Suprapubic skin (tissue), 4 donors: ENCODE measurements around the gene CCDC9B. TPM values are rescaled to one million over a fixed set of nuclear protein-coding genes. Genes with fewer than 3 reads are reported as not detected.

ENCODE experiments used
- DNase-seq, 2 donors: peaks; one replicate each; pipeline ENCODE4 v3.0.0-alpha.2; 2019; ENCODE audit warnings: low spot score in 2 of 2
- H3K27ac ChIP-seq: fragments of 200-600 bp; sonication (generic); one replicate; pipeline ENCODE4 v1.5.1; 2019
- H3K27me3 ChIP-seq: fragments of 200-600 bp; sonication (generic); one replicate; pipeline ENCODE4 v1.5.1; 2019
- H3K36me3 ChIP-seq: fragments of 200-600 bp; sonication (generic); one replicate; pipeline ENCODE4 v1.5.1; 2019
- H3K4me1 ChIP-seq: fragments of 200-600 bp; sonication (generic); one replicate; pipeline ENCODE4 v1.5.1; 2019
- H3K4me3 ChIP-seq: fragments of 200-600 bp; sonication (generic); one replicate; pipeline ENCODE4 v1.5.1; 2019; ENCODE audit warnings: mild to moderate bottlenecking
- H3K9me3 ChIP-seq: fragments of 200-600 bp; sonication (generic); one replicate; pipeline ENCODE4 v1.5.1; 2019
- CTCF ChIP-seq, 2 donors: fragments of 200-600 bp in 1 of 2; fragments of 450-650 bp in 1 of 2; sonication (generic) in 1 of 2; IDR thresholded peaks; one replicate each; pipeline ENCODE4 v1.5.1; 2016 to 2019; ENCODE audit warnings: antibody characterized with exemption in 2 of 2, mild to moderate bottlenecking in 1 of 2, moderate library complexity in 1 of 2
- EP300 ChIP-seq: sonication (generic); formaldehyde crosslinking; IDR thresholded peaks from one replicate; pipeline ENCODE4 v1.6.1; 2017; ENCODE audit warnings: antibody characterized with exemption
- POLR2A ChIP-seq, 2 donors: fragments of 450-650 bp; IDR thresholded peaks; one replicate each; pipeline ENCODE4 v1.6.1; 2017; ENCODE audit warnings: antibody characterized with exemption in 2 of 2, mild to moderate bottlenecking in 2 of 2, moderate library complexity in 2 of 2
- POLR2AphosphoS5 ChIP-seq, 3 donors: sonication (generic); formaldehyde crosslinking; IDR thresholded peaks; one replicate each; pipeline ENCODE4 v1.6.1; 2017; ENCODE audit warnings: antibody characterized with exemption in 3 of 3
- WGBS: methylation state at CpG from one replicate; pipeline ENCODE4 v1.1.5; 2018; 5-methylcytosine and 5-hydroxymethylcytosine counted together
- total RNA-seq, 4 donors: library from RNA; depleted of rRNA; stranded (reverse); fragments of >200 nt; gene quantifications; one replicate each; pipeline ENCODE4 v1.1.0, GENCODE V29; 2016

The CCDC9B gene
- total RNA-seq, 4 donors from 2014 or later: 6.1 to 47.9 (median 10.9) TPM

GRCh38 chr15:40349163-40349562 lies 8.4 kb upstream of the CCDC9B start:
- DNase-seq: no peak
- Histone ChIP-seq H3K27ac (no peak overlapping the region), H3K36me3 (no peaks in the 10 kb centered on the region), H3K4me3 (no peak overlapping the region), H3K9me3 (no peaks in the 10 kb centered on the region), H3K4me1 (peaks cover 15% of the 10 kb centered on the region), H3K27me3 (no peaks in the 10 kb centered on the region)
- TF ChIP-seq POLR2AphosphoS5 (IDR thresholded peaks at IDR 0.05) (no peak), EP300 (no peak), CTCF (IDR thresholded peaks at IDR 0.05) (no peak)
- WGBS: 90% methylated on average over 5 of the region's 5 CpGs

GRCh38 chr15:40348474-40348870 lies 7.7 kb upstream of the CCDC9B start:
- no peak overlapping the region for H3K27ac ChIP-seq
- no peak for DNase-seq
- 63% methylated on average over 3 of the region's 5 CpGs for WGBS
- no peaks in the 10 kb centered on the region for H3K27me3 ChIP-seq
- H3K4me3 ChIP-seq: no peak overlapping the region
- H3K9me3 ChIP-seq: no peaks in the 10 kb centered on the region
- TF ChIP-seq POLR2A (IDR thresholded peaks at IDR 0.05) (no peak), POLR2AphosphoS5 (IDR thresholded peaks at IDR 0.05) (no peak), EP300 (no peak), CTCF (IDR thresholded peaks at IDR 0.05) (no peak)
- H3K36me3 ChIP-seq: no peaks in the 10 kb centered on the region
- peaks cover 20% of the 10 kb centered on the region for H3K4me1 ChIP-seq

- Histone ChIP-seq H3K9me3 (no peaks in the 10 kb centered on the region), H3K36me3 (no peaks in the 10 kb centered on the region), H3K27ac (no peak overlapping the region), H3K27me3 (no peaks in the 10 kb centered on the region), H3K4me3 (no peak overlapping the region), H3K4me1 (peaks cover 26% of the 10 kb centered on the region)
- no peak for TF ChIP-seq POLR2AphosphoS5 (IDR thresholded peaks at IDR 0.05)
- TF ChIP-seq CTCF (IDR thresholded peaks at IDR 0.05): no peak
- TF ChIP-seq EP300: no peak
- no peak for TF ChIP-seq POLR2A (IDR thresholded peaks at IDR 0.05)
- 79% methylated on average over 11 of the region's 11 CpGs for WGBS
- DNase-seq: no peak
Measured at GRCh38 chr15:40347559-40348473, 7.1 kb upstream of the CCDC9B start.

GRCh38 chr15:40346579-40347558 lies 6.1 kb upstream of the CCDC9B start:
- no peak for TF ChIP-seq CTCF (IDR thresholded peaks at IDR 0.05)
- TF ChIP-seq POLR2A (IDR thresholded peaks at IDR 0.05): no peak
- TF ChIP-seq EP300: no peak
- TF ChIP-seq POLR2AphosphoS5 (IDR thresholded peaks at IDR 0.05): no peak
- no peak for DNase-seq
- Histone ChIP-seq H3K36me3 (no peaks in the 10 kb centered on the region), H3K9me3 (no peaks in the 10 kb centered on the region), H3K4me3 (no peak overlapping the region), H3K27me3 (no peaks in the 10 kb centered on the region), H3K4me1 (peaks cover 28% of the 10 kb centered on the region), H3K27ac (no peak overlapping the region)
- WGBS: 88% methylated on average over 15 of the region's 15 CpGs
